ENCODE results near the gene PALD1.

The PALD1 gene

GRCh38 chr10:70478191-70479164 lies at the start of gene PALD1:
PALD1 (plus strand) TSS chr10:70478767; CDS start chr10:70525952, 47,185 bp downstream.
- in situ Hi-C loops (cut with MboI; ENCODE audit: low pct_unique_long_range_greater_than_20kb, low sequenced_read_pairs, unreplicated experiment) = no loop called here
- no peak for TF ChIP-seq CTCF (IDR thresholded peaks at IDR 0.05; ENCODE audit: extremely low read depth, insufficient read depth, missing control alignments)
- peak; percentile 84 for DNase-seq (ENCODE audit: low spot score)

- in situ Hi-C loops (cut with MboI; ENCODE audit: low pct_unique_long_range_greater_than_20kb, low sequenced_read_pairs, unreplicated experiment) = no loop called here
- no peak for TF ChIP-seq CTCF (IDR thresholded peaks at IDR 0.05; ENCODE audit: extremely low read depth, insufficient read depth, missing control alignments)
- DNase-seq (ENCODE audit: low spot score) = no peak
These were observed 47.8 kb upstream of the PALD1 start for GRCh38 chr10:70430493-70431445.

GRCh38 chr10:70432101-70432500 lies 46.5 kb upstream of the PALD1 start:
- DNase-seq (ENCODE audit: low spot score) = no peak
- in situ Hi-C loops (cut with MboI; ENCODE audit: low pct_unique_long_range_greater_than_20kb, low sequenced_read_pairs, unreplicated experiment) = no loop called here
- no peak for TF ChIP-seq CTCF (IDR thresholded peaks at IDR 0.05; ENCODE audit: extremely low read depth, insufficient read depth, missing control alignments)

- no peak for TF ChIP-seq CTCF (IDR thresholded peaks at IDR 0.05; ENCODE audit: extremely low read depth, insufficient read depth, missing control alignments)
- DNase-seq (ENCODE audit: low spot score) = no peak
- in situ Hi-C loops (cut with MboI; ENCODE audit: low pct_unique_long_range_greater_than_20kb, low sequenced_read_pairs, unreplicated experiment) = no loop called here
These were observed 45.9 kb upstream of the PALD1 start for GRCh38 chr10:70432561-70433263.

- in situ Hi-C loops (cut with MboI; ENCODE audit: low pct_unique_long_range_greater_than_20kb, low sequenced_read_pairs, unreplicated experiment) = no loop called here
- no peak for TF ChIP-seq CTCF (IDR thresholded peaks at IDR 0.05; ENCODE audit: extremely low read depth, insufficient read depth, missing control alignments)
- DNase-seq (ENCODE audit: low spot score) = no peak
These were observed 44.8 kb upstream of the PALD1 start for GRCh38 chr10:70433581-70434280.

All from GM13977 (cell line).